ENCODE measurements around the gene CDKN3. TPM values are rescaled to one million over a fixed set of nuclear protein-coding genes. Genes with fewer than 3 reads are reported as not detected.
"Not testable (repeated sequence)": the region's sequence is repeated elsewhere in the genome, so short reads cannot be mapped to it uniquely, and the experiment has no call there.

CDKN3 gene
- total RNA-seq, 1 donor from 2014 or later, result 2.4 TPM

GRCh38 chr14:54457609-54457996, 60.8 kb downstream of the CDKN3 start:
- no peaks in the 10 kb centered on the region for H3K27me3 Mint-ChIP-seq (ENCODE audit: low read depth, unreplicated experiment)
- no peak for FAIRE-seq
- H3K36me3 Mint-ChIP-seq (ENCODE audit: low read depth, unreplicated experiment), result peaks cover 3% of the 10 kb centered on the region

DNA sequence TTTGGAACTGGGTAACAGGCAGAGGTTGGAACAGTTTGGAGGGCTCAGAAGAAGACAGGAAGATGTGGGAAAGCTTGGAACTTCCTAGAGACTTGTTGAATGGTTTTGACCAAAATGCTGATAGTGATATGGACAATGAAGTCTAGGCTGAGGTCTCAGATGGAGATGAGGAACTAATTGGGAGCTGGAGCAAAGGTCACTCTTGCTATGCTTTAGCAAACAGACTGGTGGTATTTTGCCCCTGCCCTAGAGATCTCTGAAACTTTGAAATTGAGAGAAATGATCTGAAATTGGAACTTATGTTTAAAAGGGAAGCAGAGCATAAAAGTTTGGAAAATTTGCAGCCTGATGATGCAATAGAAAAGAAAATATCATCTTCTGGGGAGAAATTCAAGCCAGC, 61.7 kb downstream of the CDKN3 start:
- not testable (repeated sequence) for H3K36me3 ChIP-seq (ENCODE audit: insufficient read depth, low read length); H3K27ac ChIP-seq (ENCODE audit: low read depth, low read length); H4K20me1 ChIP-seq (ENCODE audit: insufficient read depth, low read length); H3K9ac ChIP-seq (ENCODE audit: low read length); H3K4me3 Mint-ChIP-seq (ENCODE audit: unreplicated experiment); H2AFZ ChIP-seq (ENCODE audit: low read depth, low read length); H3K4me1 ChIP-seq (ENCODE audit: insufficient read depth, low read length); H3K9me3 ChIP-seq (ENCODE audit: insufficient read depth, low read depth, low read length); H3K9me3 Mint-ChIP-seq (ENCODE audit: unreplicated experiment); H3K27me3 Mint-ChIP-seq (ENCODE audit: low read depth, unreplicated experiment); H3K27ac Mint-ChIP-seq (ENCODE audit: unreplicated experiment); H3K4me1 Mint-ChIP-seq (ENCODE audit: low read depth, unreplicated experiment); H3K4me2 ChIP-seq (ENCODE audit: low read length); FAIRE-seq; DNase-seq (ENCODE audit: low read depth); H3K36me3 Mint-ChIP-seq (ENCODE audit: low read depth, unreplicated experiment); H3K79me2 ChIP-seq (ENCODE audit: insufficient read depth, low read length); H3K4me3 ChIP-seq (ENCODE audit: insufficient read depth, low read depth, low read length); H3K27me3 ChIP-seq (ENCODE audit: insufficient read depth, low read length)

More at GRCh38 chr14:54457609-54457996, 60.8 kb downstream of the CDKN3 start:
- no peak for DNase-seq (ENCODE audit: low read depth)
- no peaks in the 10 kb centered on the region for H3K79me2 ChIP-seq (ENCODE audit: insufficient read depth, low read length)
- H3K4me2 ChIP-seq (ENCODE audit: low read length), result no peak overlapping the region
- no peak overlapping the region for H3K27ac ChIP-seq (ENCODE audit: low read depth, low read length)
- no peak overlapping the region for H3K4me3 Mint-ChIP-seq (ENCODE audit: unreplicated experiment)
- no peak overlapping the region for H3K4me3 ChIP-seq (ENCODE audit: insufficient read depth, low read depth, low read length)
- no peaks in the 10 kb centered on the region for H3K36me3 ChIP-seq (ENCODE audit: insufficient read depth, low read length)
- peaks cover 8% of the 10 kb centered on the region for H3K9me3 Mint-ChIP-seq (ENCODE audit: unreplicated experiment)
- no peaks in the 10 kb centered on the region for H3K4me1 Mint-ChIP-seq (ENCODE audit: low read depth, unreplicated experiment)
- H3K27ac Mint-ChIP-seq (ENCODE audit: unreplicated experiment), result no peak overlapping the region
- H3K9ac ChIP-seq (ENCODE audit: low read length), result no peak overlapping the region
- H3K27me3 ChIP-seq (ENCODE audit: insufficient read depth, low read length), result no peaks in the 10 kb centered on the region
- no peak overlapping the region for H2AFZ ChIP-seq (ENCODE audit: low read depth, low read length)
- no peaks in the 10 kb centered on the region for H3K4me1 ChIP-seq (ENCODE audit: insufficient read depth, low read length)
- TF ChIP-seq CTCF (IDR thresholded peaks at IDR 0.05; ENCODE audit: insufficient read depth, low read depth, low read length), result no peak
- no peak for TF ChIP-seq EZH2 (IDR thresholded peaks at IDR 0.05; ENCODE audit: insufficient read depth, low read length)
- H3K9me3 ChIP-seq (ENCODE audit: insufficient read depth, low read depth, low read length), result peaks cover 3% of the 10 kb centered on the region
- no peaks in the 10 kb centered on the region for H4K20me1 ChIP-seq (ENCODE audit: insufficient read depth, low read length)

DNA sequence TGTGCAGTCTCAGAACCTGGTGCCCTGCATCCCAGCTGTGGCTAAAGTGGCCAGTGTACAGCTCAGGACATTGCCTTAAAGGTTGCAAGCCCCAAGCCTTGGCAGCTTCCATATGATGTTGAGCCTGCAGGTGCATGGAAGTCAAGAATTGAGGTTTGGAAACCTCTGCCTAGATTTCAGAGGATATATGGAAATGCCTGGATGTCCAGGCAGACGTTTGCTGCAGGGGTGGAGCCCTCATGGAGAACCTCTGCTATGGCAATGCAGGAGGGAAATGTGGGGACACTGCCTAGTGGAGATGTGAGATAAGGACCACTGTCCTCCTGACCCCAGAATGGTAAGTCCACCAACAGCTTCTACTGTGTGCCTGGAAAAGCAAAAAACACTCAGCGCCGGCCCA, 62.3 kb downstream of the CDKN3 start:
- Histone ChIP-seq H3K27me3 (ENCODE audit: insufficient read depth, low read length) (no peaks in the 10 kb centered on the region), H2AFZ (ENCODE audit: low read depth, low read length) (no peak overlapping the region), H3K4me2 (ENCODE audit: low read length) (no peak overlapping the region), H4K20me1 (ENCODE audit: insufficient read depth, low read length) (no peaks in the 10 kb centered on the region), H3K79me2 (ENCODE audit: insufficient read depth, low read length) (no peaks in the 10 kb centered on the region), H3K27ac (ENCODE audit: low read depth, low read length) (no peak overlapping the region), H3K9ac (ENCODE audit: low read length) (no peak overlapping the region), H3K9me3 (ENCODE audit: insufficient read depth, low read depth, low read length) (peaks cover 3% of the 10 kb centered on the region), H3K4me3 (ENCODE audit: insufficient read depth, low read depth, low read length) (no peak overlapping the region), H3K4me1 (ENCODE audit: insufficient read depth, low read length) (no peaks in the 10 kb centered on the region), H3K36me3 (ENCODE audit: insufficient read depth, low read length) (no peaks in the 10 kb centered on the region)
- no peak for DNase-seq (ENCODE audit: low read depth)
- Mint-ChIP-seq H3K27me3 (ENCODE audit: low read depth, unreplicated experiment) (no peaks in the 10 kb centered on the region), H3K4me1 (ENCODE audit: low read depth, unreplicated experiment) (no peaks in the 10 kb centered on the region), H3K27ac (ENCODE audit: unreplicated experiment) (no peak overlapping the region), H3K36me3 (ENCODE audit: low read depth, unreplicated experiment) (peaks cover 3% of the 10 kb centered on the region), H3K9me3 (ENCODE audit: unreplicated experiment) (peaks cover 8% of the 10 kb centered on the region), H3K4me3 (ENCODE audit: unreplicated experiment) (no peak overlapping the region)
- TF ChIP-seq EZH2 (IDR thresholded peaks at IDR 0.05; ENCODE audit: insufficient read depth, low read length) (no peak), CTCF (IDR thresholded peaks at IDR 0.05; ENCODE audit: insufficient read depth, low read depth, low read length) (no peak)
- FAIRE-seq, result no peak
